Subcutaneous abdominal adipose tissue (tissue), 5 donors: ENCODE data around the gene OPHN1.

Experiments used
- H3K27ac ChIP-seq: one replicate; pipeline ENCODE4 v1.7.0; 2013; ENCODE audit warnings: low read depth, mild to moderate bottlenecking, inconsistent platforms, low read length, moderate library complexity
- H3K27me3 ChIP-seq, 5 donors: one replicate each; pipeline ENCODE4 v1.7.0; 2013; ENCODE audit warnings: low read length in 5 of 5, inconsistent platforms in 1 of 5; ENCODE audit not compliant: control insufficient read depth in 5 of 5, insufficient read depth in 4 of 5
- H3K36me3 ChIP-seq, 5 donors: one replicate each; pipeline ENCODE4 v1.7.0; 2013; ENCODE audit warnings: low read length in 5 of 5; ENCODE audit not compliant: control insufficient read depth in 5 of 5, insufficient read depth in 5 of 5
- H3K4me1 ChIP-seq, 5 donors: one replicate each; pipeline ENCODE4 v1.7.0; 2013; ENCODE audit warnings: low read length in 5 of 5, mild to moderate bottlenecking in 3 of 5, moderate library complexity in 1 of 5; ENCODE audit not compliant: control insufficient read depth in 5 of 5, insufficient read depth in 5 of 5
- H3K4me3 ChIP-seq, 5 donors: one replicate each; pipeline ENCODE4 v1.7.0; 2013; ENCODE audit warnings: low read length in 5 of 5, low read depth in 1 of 5
- H3K9ac ChIP-seq, 5 donors: one replicate each; pipeline ENCODE4 v1.7.0; 2013; ENCODE audit warnings: low read length in 5 of 5, mild to moderate bottlenecking in 4 of 5, moderate library complexity in 3 of 5
- H3K9me3 ChIP-seq, 5 donors: one replicate each; pipeline ENCODE4 v1.7.0; 2013; ENCODE audit warnings: low read length in 5 of 5; ENCODE audit not compliant: control insufficient read depth in 5 of 5
- donor health status: healthy.
- donor health status: healthy.
- donor health status: healthy.
- donor health status: healthy.
- donor health status: healthy.

The OPHN1 gene, protein sequence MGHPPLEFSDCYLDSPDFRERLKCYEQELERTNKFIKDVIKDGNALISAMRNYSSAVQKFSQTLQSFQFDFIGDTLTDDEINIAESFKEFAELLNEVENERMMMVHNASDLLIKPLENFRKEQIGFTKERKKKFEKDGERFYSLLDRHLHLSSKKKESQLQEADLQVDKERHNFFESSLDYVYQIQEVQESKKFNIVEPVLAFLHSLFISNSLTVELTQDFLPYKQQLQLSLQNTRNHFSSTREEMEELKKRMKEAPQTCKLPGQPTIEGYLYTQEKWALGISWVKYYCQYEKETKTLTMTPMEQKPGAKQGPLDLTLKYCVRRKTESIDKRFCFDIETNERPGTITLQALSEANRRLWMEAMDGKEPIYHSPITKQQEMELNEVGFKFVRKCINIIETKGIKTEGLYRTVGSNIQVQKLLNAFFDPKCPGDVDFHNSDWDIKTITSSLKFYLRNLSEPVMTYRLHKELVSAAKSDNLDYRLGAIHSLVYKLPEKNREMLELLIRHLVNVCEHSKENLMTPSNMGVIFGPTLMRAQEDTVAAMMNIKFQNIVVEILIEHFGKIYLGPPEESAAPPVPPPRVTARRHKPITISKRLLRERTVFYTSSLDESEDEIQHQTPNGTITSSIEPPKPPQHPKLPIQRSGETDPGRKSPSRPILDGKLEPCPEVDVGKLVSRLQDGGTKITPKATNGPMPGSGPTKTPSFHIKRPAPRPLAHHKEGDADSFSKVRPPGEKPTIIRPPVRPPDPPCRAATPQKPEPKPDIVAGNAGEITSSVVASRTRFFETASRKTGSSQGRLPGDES

DNA sequence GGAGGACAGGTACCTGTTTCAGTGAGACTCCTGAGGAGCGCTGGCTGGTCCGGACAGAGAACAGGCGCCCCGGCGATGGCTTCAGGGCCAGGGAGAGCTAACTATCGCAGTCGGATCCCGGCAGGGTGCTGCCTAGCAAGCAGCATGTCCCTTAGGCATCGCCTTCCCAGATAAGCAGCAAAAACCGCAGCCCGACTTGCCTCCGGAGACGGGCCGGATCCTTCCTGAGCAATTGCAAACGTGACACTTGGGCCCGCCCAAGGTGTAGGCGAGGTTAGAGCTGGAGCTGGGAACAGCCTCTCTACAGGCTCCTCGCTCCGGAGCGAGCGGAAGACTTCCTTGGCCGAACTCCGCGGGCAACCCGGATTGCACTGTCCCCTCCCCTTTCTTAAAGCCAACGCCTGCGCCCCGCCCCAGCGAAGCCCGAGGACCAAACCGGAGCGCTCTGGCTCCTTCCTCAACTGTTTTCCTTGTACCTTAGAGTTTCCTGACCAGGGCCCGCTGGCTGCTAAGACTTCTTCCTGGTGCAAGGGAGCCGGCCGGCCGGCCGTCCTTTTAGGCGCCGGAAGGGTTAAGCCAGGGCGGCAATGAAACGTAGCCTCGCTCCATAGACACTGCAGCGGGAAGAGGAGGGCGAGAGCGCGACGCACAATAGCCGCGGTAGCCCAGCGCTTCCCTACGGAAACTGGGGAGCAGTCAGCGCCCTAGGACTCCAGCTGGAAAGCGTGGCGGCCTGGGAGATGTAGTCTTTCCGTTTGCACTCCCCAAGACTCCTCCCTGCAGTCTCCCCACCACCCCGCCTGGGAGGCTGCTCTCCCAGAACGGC lies at the start of gene OPHN1:
OPHN1 (minus strand) TSS at position 341 of the 826 bp plus-strand sequence. CDS start 475 bp downstream, outside the sequence.
- Histone ChIP-seq H3K36me3 (no peaks in the 10 kb centered on the region), H3K4me3 (peak within 1 kb of the TSS; percentile 64 to 90 (median 81)), H3K27me3 (peaks cover 0 to 12% (median 5%) of the 10 kb centered on the region in 5 donors), H3K9me3 (no peaks in the 10 kb centered on the region), H3K4me1 (peaks cover 0 to 19% (median 13%) of the 10 kb centered on the region in 5 donors), H3K9ac (peak within 1 kb of the TSS; percentile 35 to 76 (median 66)), H3K27ac (peak within 1 kb of the TSS; percentile 48)

DNA sequence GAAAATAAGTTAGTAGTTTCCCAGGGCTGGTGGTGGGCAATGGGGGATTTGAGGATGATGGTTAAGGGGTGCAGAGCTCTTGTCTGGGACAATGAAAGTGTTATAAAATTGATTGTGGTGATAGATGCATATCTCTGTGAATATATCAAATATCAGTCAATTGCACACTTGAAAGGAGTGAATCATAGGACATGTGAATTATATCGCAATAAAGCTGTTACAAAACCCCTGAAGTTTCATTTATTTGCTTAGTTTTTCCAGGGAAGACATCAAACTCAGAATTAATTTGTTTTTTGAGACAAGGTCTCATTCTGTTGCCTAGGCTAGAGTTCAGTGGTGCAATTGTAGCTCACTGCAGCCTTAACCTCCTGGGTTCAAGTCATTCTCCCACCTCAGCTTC lies 47.7 kb upstream of the OPHN1 start:
- no peaks in the 10 kb centered on the region for H3K9me3 ChIP-seq
- H3K36me3 ChIP-seq = no peaks in the 10 kb centered on the region
- no peak overlapping the region for H3K27ac ChIP-seq
- H3K27me3 ChIP-seq = peaks cover 0 to 4% (median 0%) of the 10 kb centered on the region in 5 donors
- H3K4me1 ChIP-seq = peaks cover 0 to 2% (median 0%) of the 10 kb centered on the region in 5 donors
- H3K9ac ChIP-seq = no peak overlapping the region
- no peak overlapping the region for H3K4me3 ChIP-seq

DNA sequence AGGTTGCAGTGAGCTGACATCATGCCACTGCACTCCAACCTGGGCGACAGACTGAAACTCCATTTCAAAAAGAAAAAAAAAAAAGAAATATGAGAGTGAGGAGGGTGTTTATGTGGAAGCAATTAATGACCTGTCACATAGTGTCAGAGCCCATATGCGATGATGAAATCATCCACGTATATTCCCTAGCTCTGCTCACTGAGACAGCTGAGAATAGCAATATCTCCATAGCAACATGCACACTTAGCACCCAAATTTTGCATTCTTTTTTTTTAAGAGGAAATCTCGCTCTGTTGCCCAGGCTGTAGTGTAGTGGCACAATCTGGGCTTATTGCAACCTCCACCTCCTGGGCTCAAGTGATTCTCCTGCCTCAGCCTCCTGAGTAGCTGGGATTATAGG lies 31.5 kb upstream of the OPHN1 start:
- Histone ChIP-seq H3K4me1 (no peaks in the 10 kb centered on the region), H3K4me3 (no peak overlapping the region), H3K9ac (no peak overlapping the region), H3K9me3 (peaks cover 0 to 3% (median 0%) of the 10 kb centered on the region in 5 donors), H3K36me3 (no peaks in the 10 kb centered on the region), H3K27me3 (peaks cover 0 to 4% (median 0%) of the 10 kb centered on the region in 5 donors), H3K27ac (no peak overlapping the region)

DNA sequence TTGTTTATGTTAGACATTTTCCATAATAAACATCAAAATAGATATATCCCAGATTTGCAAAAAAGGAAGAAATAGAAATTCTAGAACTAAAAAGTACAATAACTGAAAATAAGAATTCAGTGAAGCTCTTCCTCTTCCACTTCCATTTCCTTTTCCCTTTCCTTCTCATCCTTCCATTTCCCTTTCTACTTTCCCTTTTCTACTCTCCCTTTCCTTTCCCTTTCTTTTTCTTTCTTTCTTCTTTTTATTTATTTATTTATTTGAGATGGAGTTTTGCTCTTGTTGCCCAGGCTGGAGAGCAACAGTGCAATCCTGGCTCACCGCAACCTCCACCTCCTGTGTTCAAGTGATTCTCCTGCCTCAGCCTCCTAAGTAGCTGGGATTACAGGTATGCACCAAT lies 30.6 kb upstream of the OPHN1 start:
- no peak overlapping the region for H3K4me3 ChIP-seq
- no peak overlapping the region for H3K27ac ChIP-seq
- no peaks in the 10 kb centered on the region for H3K9me3 ChIP-seq
- H3K27me3 ChIP-seq = peaks cover 0 to 4% (median 0%) of the 10 kb centered on the region in 5 donors
- H3K4me1 ChIP-seq = no peaks in the 10 kb centered on the region
- no peak overlapping the region for H3K9ac ChIP-seq
- H3K36me3 ChIP-seq = no peaks in the 10 kb centered on the region

DNA sequence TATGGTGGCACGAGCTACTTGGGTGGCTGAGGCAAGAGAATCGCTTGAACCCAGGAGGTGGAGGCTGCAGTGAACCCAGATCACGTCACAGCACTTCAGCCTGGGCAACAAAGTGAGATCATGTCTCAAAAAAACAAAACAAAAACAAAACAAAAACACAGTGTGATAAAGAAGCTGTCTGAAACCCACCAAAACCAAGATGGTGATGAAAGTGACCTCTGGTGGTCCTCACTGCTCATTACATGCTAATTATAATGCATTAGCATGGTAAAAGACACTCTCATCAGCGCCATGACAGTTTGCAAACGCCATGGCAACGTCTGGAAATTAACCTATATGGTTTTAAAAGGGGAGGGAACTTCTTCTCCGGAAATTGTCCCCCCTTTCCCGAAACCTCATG lies 29.4 kb upstream of the OPHN1 start:
- H3K9ac ChIP-seq = no peak overlapping the region
- H3K4me1 ChIP-seq = no peaks in the 10 kb centered on the region
- H3K4me3 ChIP-seq = no peak overlapping the region
- H3K36me3 ChIP-seq = no peaks in the 10 kb centered on the region
- H3K9me3 ChIP-seq = no peaks in the 10 kb centered on the region
- peaks cover 0 to 4% (median 0%) of the 10 kb centered on the region in 5 donors for H3K27me3 ChIP-seq
- no peak overlapping the region for H3K27ac ChIP-seq

DNA sequence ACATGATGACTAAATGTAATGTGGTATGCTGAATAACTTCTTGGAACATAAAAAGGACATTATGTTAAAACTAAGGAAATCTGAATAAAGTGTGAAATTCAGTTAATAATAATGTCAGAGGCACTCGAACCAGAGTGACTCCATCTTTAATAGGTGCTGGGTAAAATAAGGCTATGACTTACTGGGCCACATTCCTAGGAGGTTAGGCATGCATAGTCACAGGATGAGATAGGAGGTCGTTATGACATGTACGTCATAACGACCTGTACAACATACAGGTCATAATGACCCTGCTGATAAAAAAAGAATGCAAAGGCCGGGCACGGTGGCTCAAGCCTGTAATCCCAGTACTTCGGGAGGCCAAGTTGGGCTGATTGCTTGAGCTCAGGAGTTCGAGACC lies 28.9 kb upstream of the OPHN1 start:
- Histone ChIP-seq H3K36me3 (no peaks in the 10 kb centered on the region), H3K4me3 (no peak overlapping the region), H3K9me3 (no peaks in the 10 kb centered on the region), H3K9ac (no peak overlapping the region), H3K4me1 (no peaks in the 10 kb centered on the region), H3K27ac (no peak overlapping the region), H3K27me3 (peaks cover 0 to 4% (median 0%) of the 10 kb centered on the region in 5 donors)

DNA sequence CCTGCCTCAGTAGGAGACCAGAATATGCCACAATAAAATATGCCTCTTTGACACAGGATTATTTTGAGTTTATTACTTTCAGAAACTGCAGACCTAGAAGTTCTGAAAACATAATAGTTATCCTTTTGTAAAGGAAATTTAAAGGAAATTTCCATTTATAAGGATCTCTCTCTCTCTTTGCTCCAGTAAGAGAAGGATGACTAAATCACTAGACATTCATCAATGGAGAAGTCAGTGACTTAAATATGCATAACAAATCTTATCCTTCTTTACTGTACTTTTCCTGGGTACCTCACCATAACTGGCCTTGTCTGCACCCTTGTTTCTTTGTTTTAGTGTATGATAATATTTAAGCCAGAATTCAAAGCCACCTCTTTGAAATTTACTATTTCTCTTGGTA lies 28.3 kb upstream of the OPHN1 start:
- Histone ChIP-seq H3K27me3 (peaks cover 0 to 4% (median 0%) of the 10 kb centered on the region in 5 donors), H3K4me3 (no peak overlapping the region), H3K36me3 (no peaks in the 10 kb centered on the region), H3K27ac (no peak overlapping the region), H3K9ac (no peak overlapping the region), H3K4me1 (no peaks in the 10 kb centered on the region), H3K9me3 (no peaks in the 10 kb centered on the region)

DNA sequence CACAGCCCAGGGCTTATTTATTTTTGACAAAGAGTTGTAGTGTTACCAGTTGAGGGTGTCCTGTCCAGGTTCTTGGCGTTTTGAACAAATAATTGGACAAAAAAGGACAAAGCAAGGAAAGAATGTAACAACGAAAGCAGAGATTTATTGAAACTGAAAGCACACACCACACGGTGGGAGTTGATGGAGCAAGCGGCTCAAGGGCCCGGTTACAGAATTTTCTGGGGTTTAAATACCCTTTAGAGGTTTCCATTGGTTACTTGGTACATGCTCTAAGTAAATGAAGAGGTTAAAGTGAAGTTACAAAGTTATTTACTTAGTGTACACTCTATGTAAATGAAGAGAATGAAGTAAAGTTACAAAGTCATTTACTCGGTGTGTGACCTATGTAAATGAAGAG lies 27.8 kb upstream of the OPHN1 start:
- H3K9ac ChIP-seq = no peak overlapping the region
- no peak overlapping the region for H3K27ac ChIP-seq
- no peaks in the 10 kb centered on the region for H3K36me3 ChIP-seq
- H3K27me3 ChIP-seq = peaks cover 0 to 4% (median 0%) of the 10 kb centered on the region in 5 donors
- H3K4me1 ChIP-seq = no peaks in the 10 kb centered on the region
- H3K9me3 ChIP-seq = no peaks in the 10 kb centered on the region
- H3K4me3 ChIP-seq = no peak overlapping the region

DNA sequence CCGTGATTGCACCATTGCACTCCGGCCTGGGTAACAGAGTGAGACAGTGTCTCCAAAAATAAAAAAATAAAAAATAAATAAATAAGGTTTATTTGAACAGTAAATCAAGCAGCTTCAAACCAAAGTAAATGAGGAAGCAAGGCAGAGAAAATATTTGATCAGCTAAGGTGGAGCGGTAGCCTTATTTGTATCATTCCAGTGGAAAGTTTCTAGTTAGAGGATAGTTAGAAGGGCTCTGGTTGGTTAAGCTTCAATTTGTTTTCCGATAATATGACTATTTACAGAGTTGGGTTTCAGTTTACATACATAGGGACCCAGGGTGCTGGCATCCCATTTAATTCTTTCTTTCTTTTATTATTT lies 21.8 kb upstream of the OPHN1 start:
- Histone ChIP-seq H3K9me3 (no peaks in the 10 kb centered on the region), H3K27ac (no peak overlapping the region), H3K4me3 (no peak overlapping the region), H3K9ac (no peak overlapping the region), H3K4me1 (no peaks in the 10 kb centered on the region), H3K36me3 (no peaks in the 10 kb centered on the region), H3K27me3 (no peaks in the 10 kb centered on the region)
